Measurements from ENCODE around the gene MMP11. TPM values are rescaled to one million over a fixed set of nuclear protein-coding genes. Genes with fewer than 3 reads are reported as not detected.
A peak's percentile ranks its signal among the peaks of the same experiment; 100 is the strongest.

MMP11 gene
- total RNA-seq, 1 donor from 2014 or later = 4.4 TPM

- no peak for DNase-seq (ENCODE audit: low spot score)
Observed at GRCh38 chr22:23780146-23780748, 7.6 kb downstream of the MMP11 start.

- no peak for DNase-seq (ENCODE audit: low spot score)
Observed at GRCh38 chr22:23781065-23781464, 8.4 kb downstream of the MMP11 start.

- DNase-seq (ENCODE audit: low spot score) = no peak
Observed at GRCh38 chr22:23781511-23782183, 9.0 kb downstream of the MMP11 start.

GRCh38 chr22:23782252-23782651, 9.6 kb downstream of the MMP11 start:
- no peak for DNase-seq (ENCODE audit: low spot score)

GRCh38 chr22:23782703-23783102, 10.1 kb downstream of the MMP11 start:
- no peak for DNase-seq (ENCODE audit: low spot score)

- DNase-seq (ENCODE audit: low spot score) = no peak
Observed at GRCh38 chr22:23783265-23784150, 10.9 kb downstream of the MMP11 start.

- peak; percentile 66 for DNase-seq (ENCODE audit: low spot score)
Observed at GRCh38 chr22:23784215-23784732, 11.6 kb downstream of the MMP11 start.

- DNase-seq (ENCODE audit: low spot score) = no peak
Observed at GRCh38 chr22:23786261-23786710, 13.6 kb downstream of the MMP11 start.

- DNase-seq (ENCODE audit: low spot score) = peak; percentile 91
Observed at GRCh38 chr22:23786752-23787599, 14.3 kb downstream of the MMP11 start, which contains the start of gene SMARCB1. Gene SMARCB1 (plus strand): TSS chr22:23786966. CDS start chr22:23787170, 204 bp downstream.

- DNase-seq (ENCODE audit: low spot score) = no peak
Observed at GRCh38 chr22:23787600-23787896, 14.9 kb downstream of the MMP11 start.

- DNase-seq (ENCODE audit: low spot score) = no peak
Observed at GRCh38 chr22:23787910-23788309, 15.3 kb downstream of the MMP11 start.

- DNase-seq (ENCODE audit: low spot score) = no peak
Observed at GRCh38 chr22:23789121-23789520, 16.5 kb downstream of the MMP11 start.

GRCh38 chr22:23789638-23790037, 17.0 kb downstream of the MMP11 start:
- no peak for DNase-seq (ENCODE audit: low spot score)

GRCh38 chr22:23790819-23791737, 18.4 kb downstream of the MMP11 start:
- DNase-seq (ENCODE audit: low spot score) = no peak

- DNase-seq (ENCODE audit: low spot score) = no peak
Observed at GRCh38 chr22:23791738-23792645, 19.3 kb downstream of the MMP11 start.

- DNase-seq (ENCODE audit: low spot score) = no peak
Observed at GRCh38 chr22:23793326-23793725, 20.7 kb downstream of the MMP11 start.

GRCh38 chr22:23796461-23796860, 23.8 kb downstream of the MMP11 start:
- no peak for DNase-seq (ENCODE audit: low spot score)

GRCh38 chr22:23800297-23801237, 27.9 kb downstream of the MMP11 start:
- DNase-seq (ENCODE audit: low spot score) = no peak
